Measurements from ENCODE around the gene SUMO4.

DNA sequence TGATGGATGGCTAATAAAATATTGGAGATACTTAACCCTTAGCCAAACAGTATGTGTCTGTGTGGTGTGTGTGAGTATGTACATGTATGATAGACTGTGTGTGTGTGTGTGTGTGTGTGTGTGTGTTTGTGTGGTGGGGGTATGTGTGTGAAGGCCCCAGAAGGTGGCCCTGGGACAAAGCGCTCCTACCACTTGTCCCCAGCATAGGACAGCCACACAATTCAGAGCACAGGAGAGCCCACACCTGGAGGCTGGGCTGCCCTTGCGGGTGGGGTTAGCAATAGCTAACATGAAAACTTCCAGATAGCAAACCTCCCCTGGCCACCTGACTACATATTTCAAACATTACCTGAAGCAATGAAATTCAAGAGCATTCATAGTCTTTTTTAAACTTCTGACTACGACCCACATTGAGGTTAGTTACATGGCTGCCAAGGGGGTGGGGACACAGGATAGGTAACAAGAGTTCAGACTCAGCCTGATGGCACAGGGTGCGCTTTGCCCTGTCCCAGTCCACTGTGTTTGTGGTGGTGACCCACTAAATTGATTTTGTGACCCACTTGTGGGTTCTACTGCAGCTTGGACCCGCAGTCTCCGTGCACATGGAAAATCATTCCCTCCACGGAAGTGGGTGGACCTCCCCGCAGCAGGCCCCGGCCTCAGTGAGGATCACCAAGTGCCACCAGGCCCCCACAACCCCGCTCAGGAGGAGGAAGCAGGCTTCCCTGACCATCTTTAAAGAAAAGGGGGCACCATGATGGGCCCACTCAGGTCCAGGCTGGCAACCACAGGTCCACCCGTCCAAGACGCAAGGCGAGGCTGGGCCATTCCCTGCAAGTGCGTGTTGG, 50.0 kb downstream of the SUMO4 start:
- TF ChIP-seq RAD21 (IDR thresholded peaks at IDR 0.05; ENCODE audit: low read length) (no peak), MXI1 (IDR thresholded peaks at IDR 0.05; ENCODE audit: borderline replicate concordance, low read depth, low read length) (no peak), SMC3 (IDR thresholded peaks at IDR 0.05; ENCODE audit: low read depth, low read length) (no peak), POLR2A (IDR thresholded peaks at IDR 0.05; ENCODE audit: low read depth, low read length) (no peak)
